HCT116 (cell line): Measurements from ENCODE around the gene RNASE9. TPM values are rescaled to one million over a fixed set of nuclear protein-coding genes. Genes with fewer than 3 reads are reported as not detected.

Experiments
- ATAC-seq: fragments of 200-7000 bp; cut with Tn5 transposase; 2 replicates; pipeline ENCODE4 v1.9.1; 2020; ENCODE audit warnings: mild to moderate bottlenecking, moderate library complexity
- BruUV-seq: library from RNA; stranded (reverse); fragments of 400-500 nt; replicated peaks from 2 replicates; lab custom pipeline; 2021; lab: Mats Ljungman, UMichigan
- CTCF ChIA-PET: fragments of 300-600 bp; sonication (Branson Sonifier 250); formaldehyde crosslinking; loops from one replicate; lab custom pipeline; 2021; ENCODE audit warnings: antibody characterized with exemption; lab: Charles Lee
- POLR2A ChIA-PET: fragments of 300-600, 350-600 bp; sonication (Branson Sonifier 250); formaldehyde crosslinking; loops from one replicate; lab custom pipeline; 2021; ENCODE audit warnings: antibody characterized with exemption; lab: Charles Lee
- RAD21 ChIA-PET, 2 experiments: fragments of 300-600 bp; sonication (Branson Sonifier 250); formaldehyde crosslinking; loops; one replicate each; lab custom pipeline; 2023; ENCODE audit warnings: low total read pairs in 2 of 2; ENCODE audit not compliant: uncharacterized antibody in 2 of 2, unreplicated experiment in 2 of 2, low non-redundant PET in 1 of 2; lab: Charles Lee
- DNase-seq: peaks from one replicate; pipeline ENCODE4 v3.0.0-alpha.2; 2010; ENCODE audit warnings: low read depth, low spot score
- H2AFZ ChIP-seq: fragments of 200-600 bp; shearing (Covaris generic), sonication (generic); 2 replicates; pipeline ENCODE4 v1.6.1; 2017; ENCODE audit warnings: low read depth, mixed run types, mixed read lengths, antibody characterized with exemption, low read length; ENCODE audit not compliant: poor library complexity, severe bottlenecking
- H3K27ac ChIP-seq: 2 replicates; pipeline ENCODE4 v1.5.1; 2012; ENCODE audit warnings: low read depth, low read length
- H3K27me3 ChIP-seq: fragments of 200-600 bp; sonication (generic); 2 replicates; pipeline ENCODE4 v1.6.1; 2016; ENCODE audit warnings: mixed run types, low read length, mixed read lengths; ENCODE audit not compliant: insufficient read depth
- H3K36me3 ChIP-seq, 2 experiments: fragments of 200-500 bp in 1 of 2; fragments of 200-600 bp in 1 of 2; sonication (Bioruptor generic) in 1 of 2; sonication (generic) in 1 of 2; 2 replicates each; pipeline versions ENCODE4 v1.5.1 to v1.6.1; 2014 to 2016; ENCODE audit warnings: low read length in 2 of 2, inconsistent platforms in 1 of 2, mixed read lengths in 1 of 2, mixed run types in 1 of 2; ENCODE audit not compliant: insufficient read depth in 2 of 2, control insufficient read depth in 1 of 2
- H3K4me1 ChIP-seq, 2 experiments: fragments of 200-600 bp in 1 of 2; sonication (generic) in 1 of 2; 2 replicates each; pipeline versions ENCODE4 v1.5.1 to v1.6.1; 2012 to 2017; ENCODE audit warnings: low read length in 2 of 2, inconsistent platforms in 1 of 2, mild to moderate bottlenecking in 1 of 2, mixed read lengths in 1 of 2, mixed run types in 1 of 2, moderate library complexity in 1 of 2; ENCODE audit not compliant: insufficient read depth in 2 of 2, control insufficient read depth in 1 of 2
- H3K4me2 ChIP-seq: fragments of 200-600 bp; sonication (generic); 2 replicates; pipeline ENCODE4 v1.6.1; 2017; ENCODE audit warnings: mixed run types, low read length, mixed read lengths
- H3K4me3 ChIP-seq, 2 experiments: fragments of 200-600 bp in 1 of 2; sonication (generic) in 1 of 2; replicated peaks in 1 of 2; 2 replicates each; pipeline ENCODE4 v1.5.1; 2011 to 2016; ENCODE audit warnings: low read length in 2 of 2, control low read depth in 1 of 2, low read depth in 1 of 2, mild to moderate bottlenecking in 1 of 2, mixed read lengths in 1 of 2, mixed run types in 1 of 2
- H3K79me2 ChIP-seq: fragments of 200-600 bp; sonication (generic); 2 replicates; pipeline ENCODE4 v1.6.1; 2017; ENCODE audit warnings: mild to moderate bottlenecking, mixed run types, low read length, moderate library complexity, mixed read lengths; ENCODE audit not compliant: insufficient read depth
- H3K9ac ChIP-seq: fragments of 200-600 bp; sonication (generic); 2 replicates; pipeline ENCODE4 v1.6.1; 2016; ENCODE audit warnings: low read length, mixed read lengths
- H3K9me2 ChIP-seq: fragments of 200-600 bp; sonication (generic), shearing (Covaris generic); 2 replicates; pipeline ENCODE4 v1.6.1; 2017; ENCODE audit warnings: mixed run types, mild to moderate bottlenecking, moderate library complexity; ENCODE audit not compliant: insufficient read depth
- H3K9me3 ChIP-seq, 2 experiments: fragments of 200-500 bp in 1 of 2; fragments of 200-600 bp in 1 of 2; sonication (Bioruptor generic) in 1 of 2; sonication (generic) in 1 of 2; 2 replicates each; pipeline ENCODE4 v1.6.1; 2014 to 2017; ENCODE audit warnings: low read length in 2 of 2, mixed read lengths in 2 of 2, inconsistent platforms in 1 of 2, low read depth in 1 of 2, mild to moderate bottlenecking in 1 of 2, mixed run types in 1 of 2, moderate library complexity in 1 of 2; ENCODE audit not compliant: control insufficient read depth in 1 of 2, insufficient read depth in 1 of 2
- H4K20me1 ChIP-seq: fragments of 200-600 bp; sonication (generic), shearing (Covaris generic); 2 replicates; pipeline ENCODE4 v1.6.1; 2017; ENCODE audit warnings: mixed run types, mild to moderate bottlenecking, moderate library complexity; ENCODE audit not compliant: insufficient read depth
- ATF3 ChIP-seq: IDR thresholded peaks from 2 replicates; pipeline ENCODE4 v1.6.1; 2012
- CBX3 ChIP-seq: IDR thresholded peaks from 2 replicates; pipeline ENCODE4 v1.6.1; 2012; ENCODE audit warnings: low read depth
- ZBTB33 ChIP-seq: IDR thresholded peaks from 2 replicates; pipeline ENCODE4 v1.6.1; 2011; ENCODE audit warnings: mild to moderate bottlenecking, low read length, moderate library complexity; ENCODE audit not compliant: insufficient replicate concordance; ENCODE audit errors: extremely low read depth
- intact Hi-C: fragments of 100-400 bp; cut with micrococcal nuclease; formaldehyde crosslinking; loops from 2 replicates; pipeline ENCODE4 v1.10.0; 2022
- total RNA-seq: library from RNA; stranded (reverse); gene quantifications from one replicate; pipeline ENCODE4 v1.2.1, GENCODE V29; 2021; ENCODE audit not compliant: unreplicated experiment

The RNASE9 gene
- total RNA-seq, 1 experiment from 2014 or later, result not detected

DNA sequence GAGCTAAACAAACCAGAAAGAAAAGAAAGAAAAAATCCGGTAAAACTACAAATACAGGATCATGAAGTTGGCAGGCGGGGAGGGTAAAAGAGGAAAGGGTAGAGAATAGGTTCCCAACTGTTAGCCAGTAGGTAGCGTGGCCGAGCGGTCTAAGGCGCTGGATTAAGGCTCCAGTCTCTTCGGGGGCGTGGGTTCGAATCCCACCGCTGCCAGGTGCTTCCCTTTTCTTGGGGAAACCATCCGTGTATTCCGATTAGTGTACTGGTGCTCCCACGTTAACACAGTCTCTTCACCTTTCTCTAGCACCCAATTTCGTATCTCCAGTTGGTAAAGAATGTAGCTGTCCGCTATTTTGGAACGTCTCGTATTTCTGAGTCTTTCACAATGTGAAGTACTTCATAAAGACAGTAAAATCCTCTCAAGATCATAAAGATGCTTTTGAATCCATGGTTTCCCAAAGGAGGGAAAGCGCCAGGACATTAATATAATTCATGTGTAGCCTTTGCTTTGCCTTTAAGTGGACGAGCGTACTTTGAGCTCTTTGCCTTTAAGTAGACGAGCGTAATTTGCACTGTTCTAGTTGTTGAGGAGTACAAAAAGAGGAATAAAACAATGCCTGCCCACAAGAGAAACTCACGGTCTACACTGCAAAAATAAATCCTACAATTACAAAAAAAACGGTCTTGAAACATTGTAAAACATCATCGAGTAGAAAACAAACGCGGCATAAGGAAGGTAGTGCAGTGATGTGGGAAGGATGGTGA is 49.3 kb upstream of the RNASE9 start:
- Histone ChIP-seq H3K27me3 (no peaks in the 10 kb centered on the region), H3K79me2 (no peaks in the 10 kb centered on the region), H3K4me2 (peak overlapping the region; percentile 87), H4K20me1 (no peaks in the 10 kb centered on the region), H2AFZ (peak overlapping the region; percentile 54), H3K9ac (peak overlapping the region; percentile 29; the same call in 1 of the 2 replicates), H3K36me3 (no peaks in the 10 kb centered on the region), H3K4me1 (peaks cover 12 to 39% of the 10 kb centered on the region in 2 experiments), H3K27ac (0 out of 2 replicates have a peak overlapping the region, but pooled peaks have one; percentile 19), H3K4me3 (peak overlapping the region; percentile 48 to 59), H3K9me3 (no peaks in the 10 kb centered on the region), H3K9me2 (no peaks in the 10 kb centered on the region)
- no TSS peak for BruUV-seq
- intact Hi-C loops, result loop anchor here (10.0 kb wide), 1 partner anchor 365 kb away; no protein-coding TSS in a partner anchor
- ChIA-PET RAD21 (no interaction called here), CTCF (interaction anchor here (1.3 to 5.6 kb wide), 5 partner anchors 47 to 268 kb away, joined by 4 to 32 read pairs (median 9); partner anchors contain the start of genes PARP2 and RNASE4), POLR2A (interaction anchor here (1.5 to 1.6 kb wide), 2 partner anchors 10 to 194 kb away, joined by 3 to 5 read pairs; no protein-coding TSS in a partner anchor)
- TF ChIP-seq CBX3, result 0 out of 2 replicates have a peak, but pooled peaks have one; percentile 25
- TF ChIP-seq ZBTB33, result no peak
- TF ChIP-seq ATF3, result peak; percentile 95
- ATAC-seq (peak; percentile 52), DNase-seq (no peak)
